ENCODE data around the gene SAP25.

Gene SAP25

DNA sequence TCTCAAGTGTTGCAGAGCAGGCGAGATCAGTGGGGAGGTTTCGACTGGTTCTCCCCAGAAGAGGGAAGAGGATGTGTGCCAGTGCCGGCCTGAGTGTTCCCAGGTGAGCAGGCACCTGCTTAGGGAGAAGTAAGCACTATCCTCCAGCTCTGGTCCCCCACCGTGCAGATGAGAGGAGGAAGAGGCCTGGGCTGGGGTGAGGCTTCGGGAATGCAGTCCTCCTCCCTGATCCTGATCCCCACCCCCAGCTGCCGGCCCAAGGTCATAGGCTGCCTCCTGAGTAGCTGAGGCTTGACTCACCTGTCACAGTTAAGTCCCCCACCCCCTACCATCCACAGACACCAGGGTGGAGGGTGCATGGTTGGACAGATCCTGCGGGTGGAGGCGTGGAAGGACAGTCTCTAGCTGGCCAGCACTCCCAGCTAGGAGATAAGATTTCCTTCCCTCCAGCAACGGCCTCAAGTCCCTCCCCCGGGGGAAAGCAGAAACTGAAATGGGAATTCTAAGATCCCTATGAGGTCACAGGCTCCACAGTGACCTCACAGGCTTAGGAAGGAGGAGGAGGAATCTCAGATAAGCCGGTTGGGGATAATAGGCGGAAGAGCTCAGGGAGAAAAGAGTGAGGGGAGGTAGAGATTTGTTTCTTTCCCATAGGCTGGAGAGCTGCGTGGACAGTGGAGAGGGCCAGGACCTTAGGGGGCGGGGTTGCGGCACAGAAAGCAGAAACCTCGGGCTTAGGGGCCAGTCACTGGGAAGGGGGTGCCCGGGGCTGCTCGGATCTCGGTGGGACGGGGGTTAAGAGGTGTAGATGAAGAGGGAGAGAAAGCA is 11.2 kb upstream of the SAP25 start:
- Histone ChIP-seq H3K4me2 (ENCODE audit: low read length) (peak overlapping the region; percentile 96), H3K79me2 (ENCODE audit: low read length) (peaks cover 8% of the 10 kb centered on the region), H3K9ac (ENCODE audit: low read length) (peak overlapping the region; percentile 94), H3K36me3 (replicated peaks; ENCODE audit: low read depth, low read length) (peaks cover 13% of the 10 kb centered on the region), H3K9me3 (ENCODE audit: insufficient read depth, low read length) (no peaks in the 10 kb centered on the region), H3K27me3 (ENCODE audit: low read depth, low read length) (0 out of 2 replicates have a peak, but pooled peaks cover 6% of the 10 kb centered on the region), H4K20me1 (ENCODE audit: insufficient read depth, low read length) (0 out of 2 replicates have a peak, but pooled peaks cover 2% of the 10 kb centered on the region), H3K27ac (ENCODE audit: low read length) (peak overlapping the region; percentile 85; the same call in 1 of the 2 replicates), H3K4me1 (ENCODE audit: low read length) (peaks cover 24% of the 10 kb centered on the region), H2AFZ (ENCODE audit: low read depth, low read length) (no peak overlapping the region), H3K4me3 (ENCODE audit: low read length) (peak overlapping the region; percentile 86)
- TF ChIP-seq CTCF (IDR thresholded peaks at IDR 0.05; ENCODE audit: low read depth, low read length) = no peak
- TF ChIP-seq EZH2phosphoT487 (IDR thresholded peaks at IDR 0.05; ENCODE audit: low read depth) = no peak

DNA sequence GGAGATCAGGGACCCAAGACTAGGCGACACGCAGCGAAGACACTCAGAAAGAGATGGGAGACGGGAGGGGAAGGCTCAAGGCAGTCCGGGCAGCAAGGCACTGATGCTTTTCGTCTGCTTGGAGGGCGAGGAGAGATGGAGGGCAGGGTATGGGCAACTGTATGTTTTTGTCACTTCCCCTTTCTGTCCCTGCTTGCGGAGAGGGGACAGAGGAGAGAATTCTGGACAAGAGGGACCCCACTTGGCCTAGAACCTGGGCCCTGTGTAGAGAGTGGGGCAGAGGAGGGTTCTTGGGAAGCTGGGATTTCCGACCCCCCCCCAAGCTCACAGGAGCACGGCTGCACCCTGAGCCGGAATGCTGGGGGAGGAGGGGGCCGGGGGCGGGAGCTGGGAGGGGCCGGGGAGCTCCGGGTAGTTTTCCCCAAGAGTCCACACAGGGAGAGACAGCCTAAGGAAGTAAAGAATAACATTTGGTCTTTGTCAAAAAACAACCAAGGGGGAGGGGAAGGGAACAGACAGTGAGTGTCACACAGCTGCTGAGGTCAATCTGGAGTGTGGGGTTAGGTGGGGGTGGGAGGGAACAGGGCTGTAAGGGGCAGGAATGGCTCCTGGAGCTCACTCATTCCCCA is 10.5 kb upstream of the SAP25 start:
- Histone ChIP-seq H2AFZ (ENCODE audit: low read depth, low read length) (no peak overlapping the region; the same call in 1 of the 2 replicates), H3K4me3 (ENCODE audit: low read length) (peak overlapping the region; percentile 86), H3K27ac (ENCODE audit: low read length) (peak overlapping the region; percentile 59), H3K79me2 (ENCODE audit: low read length) (peaks cover 8% of the 10 kb centered on the region), H3K9ac (ENCODE audit: low read length) (peak overlapping the region; percentile 94), H3K4me1 (ENCODE audit: low read length) (peaks cover 24% of the 10 kb centered on the region), H4K20me1 (ENCODE audit: insufficient read depth, low read length) (0 out of 2 replicates have a peak, but pooled peaks cover 2% of the 10 kb centered on the region), H3K27me3 (ENCODE audit: low read depth, low read length) (0 out of 2 replicates have a peak, but pooled peaks cover under 1% of the 10 kb centered on the region), H3K4me2 (ENCODE audit: low read length) (peak overlapping the region; percentile 96), H3K9me3 (ENCODE audit: insufficient read depth, low read length) (no peaks in the 10 kb centered on the region), H3K36me3 (replicated peaks; ENCODE audit: low read depth, low read length) (peaks cover 15% of the 10 kb centered on the region)
- no peak for TF ChIP-seq EZH2phosphoT487 (IDR thresholded peaks at IDR 0.05; ENCODE audit: low read depth)
- no peak for TF ChIP-seq CTCF (IDR thresholded peaks at IDR 0.05; ENCODE audit: low read depth, low read length)

- peak overlapping the region; percentile 96 for H3K4me2 ChIP-seq (ENCODE audit: low read length)
- 0 out of 2 replicates have a peak, but pooled peaks cover 2% of the 10 kb centered on the region for H4K20me1 ChIP-seq (ENCODE audit: insufficient read depth, low read length)
- no peaks in the 10 kb centered on the region for H3K9me3 ChIP-seq (ENCODE audit: insufficient read depth, low read length)
- H2AFZ ChIP-seq (ENCODE audit: low read depth, low read length) = no peak overlapping the region; the same call in 1 of the 2 replicates
- H3K27me3 ChIP-seq (ENCODE audit: low read depth, low read length) = no peaks in the 10 kb centered on the region
- H3K36me3 ChIP-seq (replicated peaks; ENCODE audit: low read depth, low read length) = peaks cover 17% of the 10 kb centered on the region
- H3K9ac ChIP-seq (ENCODE audit: low read length) = peak overlapping the region; percentile 94
- H3K4me1 ChIP-seq (ENCODE audit: low read length) = peaks cover 24% of the 10 kb centered on the region
- no peak for TF ChIP-seq CTCF (IDR thresholded peaks at IDR 0.05; ENCODE audit: low read depth, low read length)
- peak overlapping the region; percentile 59 for H3K27ac ChIP-seq (ENCODE audit: low read length)
- peak overlapping the region; percentile 86 for H3K4me3 ChIP-seq (ENCODE audit: low read length)
- peaks cover 8% of the 10 kb centered on the region for H3K79me2 ChIP-seq (ENCODE audit: low read length)
These were observed 9.7 kb upstream of the SAP25 start for GRCh38 chr7:100583132-100584053.
